HG03025 (cell line): ENCODE measurements around the gene DISC1.
"Not testable (repeated sequence)": the region's sequence is repeated elsewhere in the genome, so short reads cannot be mapped to it uniquely, and the experiment has no call there.

ENCODE experiments used
- ATAC-seq: cut with Tn5 transposase; IDR thresholded peaks from one replicate; pipeline ENCODE4 v1.9.1; 2021; ENCODE audit warnings: mild to moderate bottlenecking, moderate library complexity; ENCODE audit not compliant: unreplicated experiment, low FRiP score

DISC1 gene

DNA sequence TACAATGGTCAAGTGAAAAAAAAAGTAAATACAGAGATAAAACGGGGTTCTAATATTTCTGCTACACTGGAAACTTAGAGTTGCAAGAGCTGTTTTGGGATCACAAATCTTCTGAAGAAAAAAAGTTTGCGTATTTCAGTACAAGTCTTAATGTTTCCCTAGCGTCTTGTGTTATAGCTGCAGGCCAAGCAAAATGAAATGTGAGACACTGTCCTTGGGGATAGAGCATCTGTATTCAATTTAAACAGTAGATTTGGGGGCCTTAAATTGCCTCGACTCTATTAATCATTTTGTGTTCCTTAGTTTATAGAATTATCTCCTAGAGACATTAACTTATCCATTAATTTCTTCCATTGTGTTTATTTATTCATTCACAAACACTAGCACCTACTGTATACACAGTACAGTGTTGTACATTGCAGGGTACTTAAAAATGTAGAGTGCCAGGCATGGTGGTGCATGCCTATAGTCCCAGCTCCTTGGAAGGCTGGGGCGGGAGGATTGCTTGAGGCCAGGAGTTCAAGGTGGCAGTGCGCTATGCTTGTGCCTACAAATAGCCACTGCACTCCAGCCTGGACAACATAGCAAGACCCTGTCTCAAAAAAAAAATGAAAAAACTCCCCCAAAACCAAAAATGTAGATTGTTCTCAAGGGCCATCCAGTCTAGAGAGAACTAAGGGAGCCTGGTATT is 7.9 kb downstream of the DISC1 start:
- ATAC-seq = no peak

DNA sequence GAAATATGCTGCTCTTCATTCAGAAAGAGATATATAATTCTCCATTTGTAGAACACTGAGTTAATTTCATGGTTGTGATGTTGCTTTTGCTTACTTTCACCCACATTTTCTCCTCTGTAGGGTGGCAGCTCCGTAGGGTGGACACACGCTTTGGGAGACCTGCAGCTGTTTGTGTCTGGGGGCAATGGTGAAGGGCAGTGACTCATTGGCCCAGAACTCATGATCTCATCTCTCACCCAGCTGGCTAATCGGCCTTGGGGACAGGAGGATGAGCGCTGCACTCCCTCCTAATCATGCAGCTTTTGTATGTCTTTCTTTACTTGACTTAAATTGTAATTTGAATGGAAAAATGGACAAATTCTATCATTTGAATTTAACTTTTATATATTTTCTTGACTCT is 9.6 kb downstream of the DISC1 start:
- no peak for ATAC-seq

- ATAC-seq = not testable (repeated sequence)
These were observed 10.3 kb downstream of the DISC1 start for GRCh38 chr1:231636922-231637321.

GRCh38 chr1:231638647-231639046 is 12.1 kb downstream of the DISC1 start:
- ATAC-seq = no peak

DNA sequence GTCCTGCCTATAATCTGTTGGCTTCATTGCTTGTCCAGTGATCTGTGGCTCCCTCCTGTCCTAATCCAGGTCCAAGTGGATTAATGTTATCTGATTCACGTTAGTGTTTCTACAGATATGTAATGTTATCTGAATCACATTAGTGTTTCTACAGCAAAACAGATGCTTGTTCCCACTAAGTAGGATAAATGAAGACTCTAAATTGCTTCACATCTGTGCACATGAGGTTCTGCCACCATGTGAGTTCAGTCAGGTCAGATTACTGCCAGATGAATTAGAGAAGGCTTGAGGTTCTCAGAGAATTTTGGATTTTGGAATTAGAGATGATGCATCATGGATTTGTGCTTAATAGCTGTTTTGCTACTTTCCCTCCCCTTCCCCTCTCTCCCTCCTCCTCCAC is 13.2 kb downstream of the DISC1 start:
- no peak for ATAC-seq

GRCh38 chr1:231641444-231641843 is 14.9 kb downstream of the DISC1 start:
- ATAC-seq = not testable (repeated sequence)

- not testable (repeated sequence) for ATAC-seq
These were observed 15.5 kb downstream of the DISC1 start for GRCh38 chr1:231642061-231642460.

GRCh38 chr1:231642618-231643017 is 16.0 kb downstream of the DISC1 start:
- no peak for ATAC-seq

DNA sequence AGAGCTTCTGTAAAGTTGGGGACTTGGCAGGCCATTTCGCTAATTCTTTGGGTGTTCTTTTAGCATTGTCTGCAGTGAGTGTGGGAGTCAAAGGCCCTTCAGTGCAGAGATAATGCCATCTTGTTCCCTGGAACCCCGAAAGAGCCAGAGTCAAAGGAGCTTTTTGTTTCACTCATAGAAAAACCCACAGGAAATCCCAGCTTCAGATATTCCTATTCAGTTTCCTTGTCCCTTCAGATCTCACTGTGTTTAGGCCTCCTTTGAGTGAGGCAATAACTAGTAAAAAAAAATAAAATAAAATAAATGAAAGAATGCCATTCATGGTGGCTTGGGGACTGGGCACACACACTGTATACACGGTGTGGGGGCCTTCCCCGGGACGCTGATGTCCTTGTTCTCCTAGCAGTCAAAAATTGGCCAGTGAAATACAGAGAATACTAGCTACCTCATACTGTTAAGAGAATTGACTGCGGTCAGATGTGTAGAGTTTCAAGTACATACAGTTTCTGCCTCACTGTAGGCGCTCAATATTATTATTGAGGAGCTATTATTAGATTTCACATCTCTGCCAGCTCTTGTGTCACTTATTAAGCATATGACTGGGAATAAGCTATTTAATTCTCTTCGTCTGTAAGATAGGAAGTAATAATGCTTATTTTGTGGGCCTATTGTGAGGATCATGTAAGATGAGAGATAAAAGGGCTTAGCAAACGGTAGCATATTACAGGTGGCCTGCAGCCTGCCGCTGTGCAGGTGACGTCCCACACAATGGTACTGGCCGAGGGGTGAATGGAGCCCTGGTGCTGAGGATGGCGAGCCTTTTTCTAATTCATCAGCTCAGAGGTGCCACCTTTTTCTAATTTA is 16.7 kb downstream of the DISC1 start:
- no peak for ATAC-seq

- no peak for ATAC-seq
These were observed 17.3 kb downstream of the DISC1 start for GRCh38 chr1:231643935-231644237.

- ATAC-seq = not testable (repeated sequence)
These were observed 19.0 kb downstream of the DISC1 start for GRCh38 chr1:231645634-231646033.

GRCh38 chr1:231646165-231646564 is 19.6 kb downstream of the DISC1 start:
- ATAC-seq = not testable (repeated sequence)

GRCh38 chr1:231651621-231652260 is 25.2 kb downstream of the DISC1 start:
- ATAC-seq = not testable (repeated sequence)

DNA sequence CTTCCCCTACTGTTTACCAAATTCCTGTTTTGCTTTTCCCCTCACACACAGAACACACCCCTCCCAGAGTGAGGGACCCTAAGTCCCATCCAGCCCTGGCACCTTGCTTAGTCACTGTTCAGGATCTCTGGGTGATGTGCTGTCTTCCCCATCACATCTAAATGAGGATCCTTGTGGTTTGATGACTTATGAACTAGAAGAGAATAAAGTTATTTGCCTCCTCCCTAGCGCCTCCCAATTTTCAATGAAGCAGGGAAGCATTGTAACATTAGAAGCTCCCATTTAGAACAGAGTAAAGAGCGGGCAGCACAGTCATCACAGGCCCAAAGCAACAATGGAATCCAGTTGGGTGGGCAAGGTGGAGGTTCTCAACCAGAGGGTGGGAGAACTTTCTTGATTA is 27.0 kb downstream of the DISC1 start:
- ATAC-seq = no peak

DNA sequence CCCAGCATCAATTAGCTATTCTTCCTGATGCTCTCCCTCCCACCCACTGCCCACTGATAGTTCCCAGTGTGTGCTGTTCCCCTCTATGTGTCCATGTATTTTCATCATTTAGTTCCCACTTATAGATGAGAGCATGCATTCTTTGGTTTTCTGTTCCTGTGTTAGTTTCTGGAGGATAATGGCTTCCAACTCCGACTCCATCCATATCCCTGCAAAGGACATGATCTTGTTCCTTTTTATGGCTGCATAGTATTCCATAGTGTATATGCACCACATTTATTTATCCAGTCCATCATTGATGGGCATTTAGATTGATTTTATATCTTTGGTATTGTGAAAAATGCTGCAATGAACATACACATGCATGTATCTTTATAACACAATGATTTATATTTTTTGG is 30.2 kb downstream of the DISC1 start:
- no peak for ATAC-seq

DNA sequence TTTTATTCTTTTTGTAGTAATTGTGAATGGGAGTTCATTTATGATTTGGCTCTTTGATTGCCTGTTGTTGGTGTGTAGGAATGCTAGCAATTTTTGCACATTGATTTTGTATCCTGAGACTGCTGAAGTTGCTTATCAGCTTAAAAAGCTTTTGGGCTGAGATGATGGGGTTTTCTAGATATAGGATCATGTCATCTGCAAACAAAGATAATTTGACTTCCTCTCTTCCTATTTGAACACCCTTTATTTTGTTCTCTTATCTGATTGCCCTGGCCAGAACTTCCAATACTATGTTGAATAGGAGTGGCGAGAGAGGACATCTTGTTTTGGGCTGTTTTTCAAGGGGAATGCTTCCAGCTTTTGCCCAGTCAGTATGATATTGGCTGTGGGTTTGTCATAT is 31.6 kb downstream of the DISC1 start:
- ATAC-seq = not testable (repeated sequence)

GRCh38 chr1:231660198-231660597 is 33.6 kb downstream of the DISC1 start:
- ATAC-seq = no peak

GRCh38 chr1:231663211-231663792 is 36.7 kb downstream of the DISC1 start:
- ATAC-seq = no peak

DNA sequence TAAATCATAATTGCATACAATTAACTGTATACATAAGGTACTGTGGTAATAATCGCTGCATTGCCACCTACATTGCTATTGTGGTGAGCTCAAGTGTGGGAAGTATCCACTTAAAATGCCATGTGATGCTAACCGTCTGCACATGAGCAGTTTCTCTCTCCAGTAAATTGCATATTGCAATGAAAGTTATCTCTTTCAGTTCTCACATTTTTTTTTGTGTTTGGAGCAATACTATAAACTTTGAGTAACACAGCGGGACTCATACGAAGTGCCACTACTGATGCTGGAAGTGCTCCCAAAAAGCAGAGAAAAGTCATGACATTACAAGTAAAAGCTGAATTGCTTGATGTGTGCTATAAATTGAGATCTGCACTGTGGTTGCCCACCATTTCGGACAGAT is 38.5 kb downstream of the DISC1 start:
- no peak for ATAC-seq

- ATAC-seq = no peak
These were observed 39.1 kb downstream of the DISC1 start for GRCh38 chr1:231665726-231666125.
